ENCODE measurements around the gene L3MBTL3. TPM values are rescaled to one million over a fixed set of nuclear protein-coding genes. Genes with fewer than 3 reads are reported as not detected.
"Not testable (repeated sequence)": the region's sequence is repeated elsewhere in the genome, so short reads cannot be mapped to it uniquely, and the experiment has no call there.

Gene L3MBTL3
- total RNA-seq, 1 donor from 2014 or later: 8.3 TPM

DNA sequence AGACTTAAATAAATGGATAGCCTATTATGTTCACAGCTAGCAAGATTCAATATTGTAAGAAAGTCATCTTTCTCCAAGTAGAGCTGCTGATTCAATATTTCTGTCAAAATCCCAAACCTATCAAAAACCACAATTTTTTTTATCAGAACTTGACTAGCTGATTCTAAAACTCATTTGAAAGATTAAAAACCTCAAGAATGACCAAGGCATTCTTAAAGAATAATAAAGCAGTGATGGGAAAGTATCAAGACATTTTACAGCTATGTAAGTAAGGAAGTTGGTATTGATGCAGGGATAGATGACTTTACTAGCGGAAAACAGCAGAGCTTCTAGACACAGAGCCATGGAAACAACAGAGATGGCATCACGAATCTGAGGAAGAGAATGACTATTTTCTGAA, 139.7 kb downstream of the L3MBTL3 start:
- no peaks in the 10 kb centered on the region for H3K27me3 Mint-ChIP-seq (ENCODE audit: low read depth)
- H3K36me3 Mint-ChIP-seq (ENCODE audit: low read depth): peaks cover 41% of the 10 kb centered on the region
- no peak for DNase-seq (ENCODE audit: low spot score)
- intact Hi-C loops (cut with micrococcal nuclease): no loop called here
- no peaks in the 10 kb centered on the region for H3K4me1 Mint-ChIP-seq (ENCODE audit: low read depth)
- H3K27ac Mint-ChIP-seq: no peak overlapping the region
- peaks cover 15% of the 10 kb centered on the region for H3K9me3 Mint-ChIP-seq
- no peak overlapping the region for H3K4me3 Mint-ChIP-seq (ENCODE audit: low read depth)

- Mint-ChIP-seq H3K4me1 (ENCODE audit: low read depth) (no peaks in the 10 kb centered on the region), H3K36me3 (ENCODE audit: low read depth) (peaks cover 41% of the 10 kb centered on the region), H3K27me3 (ENCODE audit: low read depth) (no peaks in the 10 kb centered on the region), H3K27ac (no peak overlapping the region), H3K9me3 (peaks cover 15% of the 10 kb centered on the region), H3K4me3 (ENCODE audit: low read depth) (no peak overlapping the region)
- intact Hi-C loops (cut with micrococcal nuclease): no loop called here
- no peak for DNase-seq (ENCODE audit: low spot score)
Measured at GRCh38 chr6:130158548-130158947, 140.2 kb downstream of the L3MBTL3 start.

- H3K9me3 Mint-ChIP-seq: peaks cover 15% of the 10 kb centered on the region
- intact Hi-C loops (cut with micrococcal nuclease): no loop called here
- H3K27me3 Mint-ChIP-seq (ENCODE audit: low read depth): no peaks in the 10 kb centered on the region
- peaks cover 47% of the 10 kb centered on the region for H3K36me3 Mint-ChIP-seq (ENCODE audit: low read depth)
- no peak overlapping the region for H3K4me3 Mint-ChIP-seq (ENCODE audit: low read depth)
- no peaks in the 10 kb centered on the region for H3K4me1 Mint-ChIP-seq (ENCODE audit: low read depth)
- H3K27ac Mint-ChIP-seq: no peak overlapping the region
- no peak for DNase-seq (ENCODE audit: low spot score)
Measured at GRCh38 chr6:130159956-130160355, 141.6 kb downstream of the L3MBTL3 start.

DNA sequence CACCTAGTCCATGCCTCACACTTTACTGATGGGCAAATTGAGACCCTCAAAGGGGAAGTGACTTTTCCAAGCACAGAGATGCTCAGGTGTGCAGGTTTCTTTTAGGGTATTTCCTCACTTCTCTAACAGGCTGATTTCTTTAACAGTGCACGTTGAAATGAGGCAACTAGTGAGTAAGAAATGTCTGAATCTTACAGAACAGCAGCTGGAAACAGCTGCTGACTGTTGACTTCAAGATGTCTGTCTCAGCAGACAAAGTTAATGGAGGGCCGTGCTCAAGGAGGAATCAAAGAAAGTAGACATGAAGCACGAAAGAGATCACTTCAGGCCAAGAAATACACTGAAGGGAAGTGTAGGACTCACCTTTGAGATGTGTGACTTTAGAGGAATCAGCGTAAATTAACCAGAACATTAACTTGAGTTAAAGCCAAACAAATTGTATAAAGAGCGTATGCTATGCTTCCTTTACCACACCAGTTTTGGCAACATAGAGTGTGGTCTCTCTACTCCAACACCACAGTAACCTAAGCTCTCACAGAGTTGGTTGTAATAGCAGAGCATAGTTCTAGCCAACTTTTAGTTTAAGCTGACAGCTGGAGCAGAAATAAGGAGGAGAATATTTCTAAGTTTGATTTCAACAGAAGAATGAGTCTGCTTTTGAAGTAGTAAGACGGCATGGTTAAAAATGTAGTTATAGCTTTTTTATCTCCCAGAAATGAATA, 143.5 kb downstream of the L3MBTL3 start:
- peaks cover 19% of the 10 kb centered on the region for H3K9me3 Mint-ChIP-seq
- peaks cover 2% of the 10 kb centered on the region for H3K4me1 Mint-ChIP-seq (ENCODE audit: low read depth)
- H3K27ac Mint-ChIP-seq: no peak overlapping the region
- no peak for DNase-seq (ENCODE audit: low spot score)
- peaks cover 50% of the 10 kb centered on the region for H3K36me3 Mint-ChIP-seq (ENCODE audit: low read depth)
- intact Hi-C loops (cut with micrococcal nuclease): no loop called here
- no peaks in the 10 kb centered on the region for H3K27me3 Mint-ChIP-seq (ENCODE audit: low read depth)
- H3K4me3 Mint-ChIP-seq (ENCODE audit: low read depth): no peak overlapping the region

GRCh38 chr6:130162421-130162820, 144.0 kb downstream of the L3MBTL3 start:
- no peak for DNase-seq (ENCODE audit: low spot score)
- H3K4me3 Mint-ChIP-seq (ENCODE audit: low read depth): no peak overlapping the region
- H3K27ac Mint-ChIP-seq: no peak overlapping the region
- peaks cover 2% of the 10 kb centered on the region for H3K4me1 Mint-ChIP-seq (ENCODE audit: low read depth)
- peaks cover 52% of the 10 kb centered on the region for H3K36me3 Mint-ChIP-seq (ENCODE audit: low read depth)
- H3K9me3 Mint-ChIP-seq: peaks cover 19% of the 10 kb centered on the region
- intact Hi-C loops (cut with micrococcal nuclease): no loop called here
- H3K27me3 Mint-ChIP-seq (ENCODE audit: low read depth): no peaks in the 10 kb centered on the region

DNA sequence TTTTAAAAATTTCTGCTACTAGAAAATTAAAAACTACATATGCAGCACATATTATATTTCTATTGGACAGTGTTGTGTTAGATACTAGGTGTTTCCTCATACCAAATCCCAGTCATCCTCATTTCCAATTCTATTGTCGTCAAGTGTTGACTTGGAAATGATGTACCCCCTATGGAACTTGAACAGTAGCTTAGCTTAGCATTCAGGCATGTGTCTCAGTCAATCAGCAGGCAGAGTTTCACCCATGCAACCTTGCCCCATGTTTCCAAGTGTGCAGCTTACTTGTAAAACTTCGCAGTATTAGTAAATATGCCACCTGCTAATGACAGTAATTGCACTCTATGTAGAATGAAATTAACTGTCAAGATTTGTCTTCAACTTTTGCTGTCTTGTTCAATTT, 144.9 kb downstream of the L3MBTL3 start:
- Mint-ChIP-seq H3K4me3 (ENCODE audit: low read depth) (no peak overlapping the region), H3K9me3 (peaks cover 16% of the 10 kb centered on the region), H3K4me1 (ENCODE audit: low read depth) (peaks cover 2% of the 10 kb centered on the region), H3K27ac (no peak overlapping the region), H3K36me3 (ENCODE audit: low read depth) (peaks cover 46% of the 10 kb centered on the region), H3K27me3 (ENCODE audit: low read depth) (no peaks in the 10 kb centered on the region)
- no peak for DNase-seq (ENCODE audit: low spot score)
- intact Hi-C loops (cut with micrococcal nuclease): no loop called here

DNA sequence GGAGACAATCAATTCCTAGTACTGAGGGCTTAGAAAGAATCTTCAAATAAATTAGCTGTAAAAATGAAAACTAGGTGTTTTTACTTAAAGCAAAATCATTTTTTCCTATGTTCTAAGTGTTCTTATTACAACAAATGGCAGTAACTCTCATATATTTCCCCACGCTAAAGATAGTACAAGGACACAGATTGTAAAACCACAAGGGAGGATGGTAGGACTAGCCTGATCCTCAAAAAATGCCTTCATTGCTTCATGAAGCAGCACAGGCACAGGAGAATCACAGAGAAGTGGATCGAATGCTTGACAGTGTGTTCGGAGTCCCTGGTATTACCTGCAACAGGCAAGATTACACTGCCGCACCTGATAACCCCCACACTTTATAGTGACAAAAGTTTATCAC, 145.9 kb downstream of the L3MBTL3 start:
- peaks cover 2% of the 10 kb centered on the region for H3K4me1 Mint-ChIP-seq (ENCODE audit: low read depth)
- peaks cover 8% of the 10 kb centered on the region for H3K9me3 Mint-ChIP-seq

GRCh38 chr6:130167655-130168054, 149.3 kb downstream of the L3MBTL3 start:
- no peaks in the 10 kb centered on the region for H3K27me3 Mint-ChIP-seq (ENCODE audit: low read depth)
- peaks cover 41% of the 10 kb centered on the region for H3K36me3 Mint-ChIP-seq (ENCODE audit: low read depth)
- H3K4me1 Mint-ChIP-seq (ENCODE audit: low read depth): peaks cover 2% of the 10 kb centered on the region
- DNase-seq (ENCODE audit: low spot score): no peak
- no peak overlapping the region for H3K4me3 Mint-ChIP-seq (ENCODE audit: low read depth)
- peaks cover 31% of the 10 kb centered on the region for H3K9me3 Mint-ChIP-seq
- intact Hi-C loops (cut with micrococcal nuclease): no loop called here
- H3K27ac Mint-ChIP-seq: no peak overlapping the region

More for the DNA sequence above, 145.9 kb downstream of the L3MBTL3 start:
- no peak for DNase-seq (ENCODE audit: low spot score)
- Mint-ChIP-seq H3K27me3 (ENCODE audit: low read depth) (no peaks in the 10 kb centered on the region), H3K27ac (no peak overlapping the region), H3K4me3 (ENCODE audit: low read depth) (no peak overlapping the region), H3K36me3 (ENCODE audit: low read depth) (peaks cover 38% of the 10 kb centered on the region)
- intact Hi-C loops (cut with micrococcal nuclease): no loop called here

- H3K36me3 Mint-ChIP-seq (ENCODE audit: low read depth): peaks cover 49% of the 10 kb centered on the region
- H3K9me3 Mint-ChIP-seq: peaks cover 36% of the 10 kb centered on the region
- H3K4me3 Mint-ChIP-seq (ENCODE audit: low read depth); DNase-seq (ENCODE audit: low spot score); intact Hi-C loops (cut with micrococcal nuclease); H3K27me3 Mint-ChIP-seq (ENCODE audit: low read depth); H3K4me1 Mint-ChIP-seq (ENCODE audit: low read depth); H3K27ac Mint-ChIP-seq: not testable (repeated sequence)
Measured at GRCh38 chr6:130170160-130170559, 151.8 kb downstream of the L3MBTL3 start.

GRCh38 chr6:130173377-130174004, 155.1 kb downstream of the L3MBTL3 start:
- intact Hi-C loops (cut with micrococcal nuclease); H3K27ac Mint-ChIP-seq; H3K4me3 Mint-ChIP-seq (ENCODE audit: low read depth); DNase-seq (ENCODE audit: low spot score); H3K27me3 Mint-ChIP-seq (ENCODE audit: low read depth): not testable (repeated sequence)
- Mint-ChIP-seq H3K9me3 (peaks cover 34% of the 10 kb centered on the region), H3K36me3 (ENCODE audit: low read depth) (peaks cover 60% of the 10 kb centered on the region), H3K4me1 (ENCODE audit: low read depth) (peaks cover 18% of the 10 kb centered on the region)

- Mint-ChIP-seq H3K27ac (no peak overlapping the region), H3K9me3 (peaks cover 20% of the 10 kb centered on the region), H3K4me1 (ENCODE audit: low read depth) (peaks cover 22% of the 10 kb centered on the region), H3K36me3 (ENCODE audit: low read depth) (peaks cover 67% of the 10 kb centered on the region), H3K4me3 (ENCODE audit: low read depth) (no peak overlapping the region), H3K27me3 (ENCODE audit: low read depth) (no peaks in the 10 kb centered on the region)
- no peak for DNase-seq (ENCODE audit: low spot score)
- intact Hi-C loops (cut with micrococcal nuclease): no loop called here
Measured at GRCh38 chr6:130176378-130176777, 158.0 kb downstream of the L3MBTL3 start.

DNA sequence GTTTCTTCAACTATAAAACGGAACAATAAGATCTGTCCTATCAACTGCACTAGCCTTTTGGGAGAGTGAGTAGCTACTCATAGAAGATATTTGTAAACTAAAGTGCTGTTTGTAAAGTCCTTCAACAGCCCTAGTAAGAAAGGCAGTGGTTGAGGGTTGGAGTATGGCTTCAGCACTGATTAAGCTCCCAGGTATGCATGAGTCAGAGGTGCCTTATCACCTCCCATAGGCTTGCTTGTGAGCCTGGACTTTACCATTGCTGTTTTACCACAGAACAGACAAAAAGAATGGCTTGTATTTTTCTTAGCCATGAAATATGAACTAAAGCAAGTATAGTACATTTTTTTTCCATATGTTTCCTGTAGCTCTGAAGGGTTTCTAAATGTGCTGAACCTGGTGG, 160.3 kb downstream of the L3MBTL3 start:
- H3K9me3 Mint-ChIP-seq: no peaks in the 10 kb centered on the region
- no peak for DNase-seq (ENCODE audit: low spot score)
- H3K4me3 Mint-ChIP-seq (ENCODE audit: low read depth): no peak overlapping the region
- intact Hi-C loops (cut with micrococcal nuclease): no loop called here
- H3K27me3 Mint-ChIP-seq (ENCODE audit: low read depth): no peaks in the 10 kb centered on the region
- H3K27ac Mint-ChIP-seq: no peak overlapping the region
- peaks cover 27% of the 10 kb centered on the region for H3K4me1 Mint-ChIP-seq (ENCODE audit: low read depth)
- peaks cover 60% of the 10 kb centered on the region for H3K36me3 Mint-ChIP-seq (ENCODE audit: low read depth)

DNA sequence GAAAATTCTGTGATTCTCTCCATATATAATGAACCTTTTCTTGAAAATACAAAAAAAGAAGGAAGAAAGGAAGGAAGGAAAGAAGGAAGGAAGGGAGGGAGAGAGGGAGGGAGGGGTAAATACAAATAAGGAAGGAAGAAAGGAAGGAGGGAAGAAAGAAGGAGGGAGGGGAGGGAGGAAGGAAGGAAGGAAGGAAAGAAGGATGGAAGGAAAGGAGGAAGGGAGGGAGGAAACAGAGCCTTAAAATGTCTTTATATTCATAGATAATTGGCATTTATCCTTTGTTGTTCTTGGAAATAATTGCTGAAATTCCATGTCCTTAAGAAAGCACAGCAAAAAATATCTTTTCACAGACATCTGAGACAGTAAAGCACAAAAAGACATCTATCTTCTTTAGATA, 164.1 kb downstream of the L3MBTL3 start:
- Mint-ChIP-seq H3K4me1 (ENCODE audit: low read depth) (peaks cover 40% of the 10 kb centered on the region), H3K27me3 (ENCODE audit: low read depth) (no peaks in the 10 kb centered on the region), H3K27ac (no peak overlapping the region), H3K9me3 (no peaks in the 10 kb centered on the region), H3K36me3 (ENCODE audit: low read depth) (peaks cover 47% of the 10 kb centered on the region), H3K4me3 (ENCODE audit: low read depth) (no peak overlapping the region)
- intact Hi-C loops (cut with micrococcal nuclease): loop anchor here (2.0 kb wide), 1 partner anchor 50 kb away; no protein-coding TSS in a partner anchor
- no peak for DNase-seq (ENCODE audit: low spot score)

Measured in activated T-helper 2 cell treated with anti-CD3 and anti-CD28 coated beads, Interferon-gamma antibody, Interleukin-2, Interleukin-4, amounts not matched to agents 10 μg/mL and 5 μg/mL and 100 μg/mL, durations not matched to agents 14 hours and 24 hours and 36 hours (primary cell).